ENCODE results near the gene CASKIN1. TPM values are rescaled to one million over a fixed set of nuclear protein-coding genes. Genes with fewer than 3 reads are reported as not detected.

Gene CASKIN1
- total and polyA plus RNA-seq, 2 donors from 2014 or later, result 0.30 to 0.66 TPM

GRCh38 chr16:2209258-2210008 is 13.0 kb upstream of the CASKIN1 start:
- intact Hi-C loops (cut with DNase I), result no loop called here
- FAIRE-seq (no peak), DNase-seq (peak in 1 of 5 donors; percentile 79)
- no peaks in the 10 kb centered on the region for H3K9me3 ChIP-seq (ENCODE audit: control insufficient read depth in 2 of 3, insufficient read depth in 1 of 3, low read length in 3 of 3)
- H3K4me3 ChIP-seq (ENCODE audit: low read length in 3 of 3), result no peak overlapping the region
- peaks cover 0 to 4% (median 0%) of the 10 kb centered on the region in 3 donors for H3K36me3 ChIP-seq (ENCODE audit: control insufficient read depth in 2 of 3, insufficient read depth in 3 of 3, low read length in 3 of 3)
- H3K27me3 ChIP-seq (ENCODE audit: control insufficient read depth, insufficient read depth, low read length), result no peaks in the 10 kb centered on the region
- no peak overlapping the region for H3K27ac ChIP-seq (ENCODE audit: low read depth in 2 of 2, low read length in 2 of 2)
- peaks cover 0 to 40% (median 24%) of the 10 kb centered on the region in 3 donors for H3K4me1 ChIP-seq (ENCODE audit: control insufficient read depth in 2 of 3, insufficient read depth in 2 of 3, low read depth in 1 of 3, low read length in 3 of 3)
- H3K9ac ChIP-seq (ENCODE audit: low read length in 3 of 3), result no peak overlapping the region
- TF ChIP-seq CTCF (IDR thresholded peaks at IDR 0.05; ENCODE audit: borderline replicate concordance, extremely low read depth, insufficient read depth), result no peak

GRCh38 chr16:2208772-2209171 is 12.4 kb upstream of the CASKIN1 start:
- DNase-seq, result no peak
- H3K36me3 ChIP-seq (ENCODE audit: control insufficient read depth in 2 of 3, insufficient read depth in 3 of 3, low read length in 3 of 3), result peaks cover 0 to 4% (median 0%) of the 10 kb centered on the region in 3 donors

GRCh38 chr16:2208308-2208707 is 11.9 kb upstream of the CASKIN1 start:
- Histone ChIP-seq H3K27ac (ENCODE audit: low read depth in 2 of 2, low read length in 2 of 2) (no peak overlapping the region), H3K4me3 (ENCODE audit: low read length in 3 of 3) (no peak overlapping the region), H3K36me3 (ENCODE audit: control insufficient read depth in 2 of 3, insufficient read depth in 3 of 3, low read length in 3 of 3) (peaks cover 0 to 4% (median 0%) of the 10 kb centered on the region in 3 donors), H3K4me1 (ENCODE audit: control insufficient read depth in 2 of 3, insufficient read depth in 2 of 3, low read depth in 1 of 3, low read length in 3 of 3) (peaks cover 0 to 31% (median 22%) of the 10 kb centered on the region in 3 donors), H3K9me3 (ENCODE audit: control insufficient read depth in 2 of 3, insufficient read depth in 1 of 3, low read length in 3 of 3) (no peaks in the 10 kb centered on the region), H3K27me3 (ENCODE audit: control insufficient read depth, insufficient read depth, low read length) (no peaks in the 10 kb centered on the region), H3K9ac (ENCODE audit: low read length in 3 of 3) (no peak overlapping the region)
- FAIRE-seq, result no peak
- no peak for DNase-seq
- no peak for TF ChIP-seq CTCF (IDR thresholded peaks at IDR 0.05; ENCODE audit: borderline replicate concordance, extremely low read depth, insufficient read depth)
- intact Hi-C loops (cut with DNase I), result no loop called here

More at GRCh38 chr16:2208772-2209171, 12.4 kb upstream of the CASKIN1 start:
- Histone ChIP-seq H3K9ac (ENCODE audit: low read length in 3 of 3) (no peak overlapping the region), H3K4me3 (ENCODE audit: low read length in 3 of 3) (no peak overlapping the region), H3K4me1 (ENCODE audit: control insufficient read depth in 2 of 3, insufficient read depth in 2 of 3, low read depth in 1 of 3, low read length in 3 of 3) (peaks cover 0 to 36% (median 24%) of the 10 kb centered on the region in 3 donors), H3K27ac (ENCODE audit: low read depth in 2 of 2, low read length in 2 of 2) (no peak overlapping the region), H3K9me3 (ENCODE audit: control insufficient read depth in 2 of 3, insufficient read depth in 1 of 3, low read length in 3 of 3) (no peaks in the 10 kb centered on the region), H3K27me3 (ENCODE audit: control insufficient read depth, insufficient read depth, low read length) (no peaks in the 10 kb centered on the region)
- no peak for FAIRE-seq
- TF ChIP-seq CTCF (IDR thresholded peaks at IDR 0.05; ENCODE audit: borderline replicate concordance, extremely low read depth, insufficient read depth), result no peak
- intact Hi-C loops (cut with DNase I), result no loop called here

Data from kidney (tissue), 14 donors.